MM.1S (cell line): ENCODE data around the gene PANK2.

Experiments used
- EZH2 ChIP-seq: fragments of 300-600 bp; sonication (generic); optimal IDR thresholded peaks from 2 replicates; pipeline ENCODE3; 2017; ENCODE audit warnings: low read depth, mild to moderate bottlenecking, antibody characterized with exemption, low read length, mixed read lengths
- EZH2phosphoT487 ChIP-seq: fragments of 300-600 bp; sonication (generic); IDR thresholded peaks from 2 replicates; pipeline ENCODE4 v1.6.1; 2018; ENCODE audit warnings: antibody characterized with exemption, low read length
- TF ChIP-seq, protein P1 (sequence below): fragments of 300-600 bp; sonication (generic); IDR thresholded peaks from 2 replicates; pipeline ENCODE4 v1.5.1; 2016; ENCODE audit warnings: antibody characterized with exemption, low read length, mixed read lengths

DNA sequence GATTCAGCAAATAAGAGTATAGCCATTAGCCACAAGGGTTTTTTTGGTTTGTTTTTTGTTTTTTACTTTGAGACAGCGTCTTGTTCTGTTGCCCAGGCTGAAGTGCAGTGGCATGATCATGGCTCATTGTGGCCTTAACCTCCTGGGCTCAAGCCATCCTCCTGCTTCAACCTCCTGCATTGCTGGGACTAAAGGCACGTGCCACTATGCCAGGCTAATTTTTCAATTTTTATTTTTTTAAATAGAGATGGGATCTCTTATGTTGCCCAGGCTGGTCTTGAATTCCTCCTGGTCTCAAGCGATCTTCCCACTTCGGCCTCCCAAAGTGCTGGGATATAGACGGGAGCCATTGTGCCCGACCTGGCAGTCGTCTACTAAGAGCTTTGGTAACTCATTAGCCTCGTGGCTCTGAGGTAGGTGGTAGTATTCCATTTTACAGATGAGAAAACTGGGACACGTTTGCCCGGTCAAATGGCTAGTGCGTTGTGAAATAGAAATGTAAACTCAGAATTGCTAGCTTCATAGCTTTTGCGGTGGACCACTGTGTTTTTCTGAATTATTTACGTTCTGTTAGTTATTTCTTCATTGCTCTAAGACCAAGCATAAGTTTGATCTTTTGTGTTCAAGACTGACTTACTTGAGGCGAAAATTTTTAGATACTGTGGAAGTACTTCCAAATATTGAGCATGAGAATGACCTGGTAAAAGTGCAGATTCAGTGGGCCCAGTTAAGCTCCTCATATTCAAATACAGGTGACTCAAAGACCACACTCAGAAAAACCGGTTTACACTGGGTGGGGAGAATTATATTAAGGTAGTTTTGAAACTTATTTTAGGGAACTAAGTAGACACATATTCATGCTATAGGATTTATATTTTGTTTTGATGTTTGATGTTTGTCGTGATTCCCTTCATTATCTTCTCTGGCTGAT, 2.1 kb downstream of the PANK2 start:
- TF ChIP-seq, protein P1, sequence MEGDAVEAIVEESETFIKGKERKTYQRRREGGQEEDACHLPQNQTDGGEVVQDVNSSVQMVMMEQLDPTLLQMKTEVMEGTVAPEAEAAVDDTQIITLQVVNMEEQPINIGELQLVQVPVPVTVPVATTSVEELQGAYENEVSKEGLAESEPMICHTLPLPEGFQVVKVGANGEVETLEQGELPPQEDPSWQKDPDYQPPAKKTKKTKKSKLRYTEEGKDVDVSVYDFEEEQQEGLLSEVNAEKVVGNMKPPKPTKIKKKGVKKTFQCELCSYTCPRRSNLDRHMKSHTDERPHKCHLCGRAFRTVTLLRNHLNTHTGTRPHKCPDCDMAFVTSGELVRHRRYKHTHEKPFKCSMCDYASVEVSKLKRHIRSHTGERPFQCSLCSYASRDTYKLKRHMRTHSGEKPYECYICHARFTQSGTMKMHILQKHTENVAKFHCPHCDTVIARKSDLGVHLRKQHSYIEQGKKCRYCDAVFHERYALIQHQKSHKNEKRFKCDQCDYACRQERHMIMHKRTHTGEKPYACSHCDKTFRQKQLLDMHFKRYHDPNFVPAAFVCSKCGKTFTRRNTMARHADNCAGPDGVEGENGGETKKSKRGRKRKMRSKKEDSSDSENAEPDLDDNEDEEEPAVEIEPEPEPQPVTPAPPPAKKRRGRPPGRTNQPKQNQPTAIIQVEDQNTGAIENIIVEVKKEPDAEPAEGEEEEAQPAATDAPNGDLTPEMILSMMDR: no peak
- TF ChIP-seq EZH2: no peak
- TF ChIP-seq EZH2phosphoT487: no peak
